Measurements from ENCODE around the gene CDK17.

DNA sequence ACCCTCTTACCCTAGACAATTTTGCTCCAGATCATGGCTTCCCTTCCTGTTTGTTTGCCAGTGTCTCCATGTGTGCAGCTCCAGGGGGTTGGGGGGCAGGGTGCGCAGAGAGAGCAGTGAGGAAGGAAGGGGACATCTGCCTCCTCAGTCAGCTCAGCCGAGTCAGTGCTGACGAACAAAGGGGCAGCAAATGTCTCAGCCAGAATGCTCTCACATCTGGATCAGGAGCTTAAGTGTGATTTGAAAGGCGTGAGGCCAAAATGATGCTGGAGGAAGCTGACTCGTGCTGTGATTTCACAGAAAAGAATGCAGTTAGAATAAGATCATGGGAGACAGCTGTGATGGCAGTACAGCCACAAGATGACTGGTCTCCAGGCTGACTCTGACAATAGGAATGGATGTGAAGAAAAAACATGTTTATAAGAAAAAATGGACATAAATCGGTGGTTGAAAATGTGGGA lies 27.1 kb upstream of the CDK17 start:
- TF ChIP-seq, protein P1, sequence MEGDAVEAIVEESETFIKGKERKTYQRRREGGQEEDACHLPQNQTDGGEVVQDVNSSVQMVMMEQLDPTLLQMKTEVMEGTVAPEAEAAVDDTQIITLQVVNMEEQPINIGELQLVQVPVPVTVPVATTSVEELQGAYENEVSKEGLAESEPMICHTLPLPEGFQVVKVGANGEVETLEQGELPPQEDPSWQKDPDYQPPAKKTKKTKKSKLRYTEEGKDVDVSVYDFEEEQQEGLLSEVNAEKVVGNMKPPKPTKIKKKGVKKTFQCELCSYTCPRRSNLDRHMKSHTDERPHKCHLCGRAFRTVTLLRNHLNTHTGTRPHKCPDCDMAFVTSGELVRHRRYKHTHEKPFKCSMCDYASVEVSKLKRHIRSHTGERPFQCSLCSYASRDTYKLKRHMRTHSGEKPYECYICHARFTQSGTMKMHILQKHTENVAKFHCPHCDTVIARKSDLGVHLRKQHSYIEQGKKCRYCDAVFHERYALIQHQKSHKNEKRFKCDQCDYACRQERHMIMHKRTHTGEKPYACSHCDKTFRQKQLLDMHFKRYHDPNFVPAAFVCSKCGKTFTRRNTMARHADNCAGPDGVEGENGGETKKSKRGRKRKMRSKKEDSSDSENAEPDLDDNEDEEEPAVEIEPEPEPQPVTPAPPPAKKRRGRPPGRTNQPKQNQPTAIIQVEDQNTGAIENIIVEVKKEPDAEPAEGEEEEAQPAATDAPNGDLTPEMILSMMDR (conservative IDR thresholded peaks at IDR 0.05; ENCODE audit: low read depth, low read length) = no peak
- no peak for TF ChIP-seq EZH2 (IDR thresholded peaks at IDR 0.05; ENCODE audit: low read length, unreplicated experiment)

Data from PC-3 (cell line).